ENCODE measurements around the gene ZNF507. TPM values are rescaled to one million over a fixed set of nuclear protein-coding genes. Genes with fewer than 3 reads are reported as not detected.

Gene ZNF507
- total RNA-seq, 1 donor from 2014 or later: 14.7 TPM

DNA sequence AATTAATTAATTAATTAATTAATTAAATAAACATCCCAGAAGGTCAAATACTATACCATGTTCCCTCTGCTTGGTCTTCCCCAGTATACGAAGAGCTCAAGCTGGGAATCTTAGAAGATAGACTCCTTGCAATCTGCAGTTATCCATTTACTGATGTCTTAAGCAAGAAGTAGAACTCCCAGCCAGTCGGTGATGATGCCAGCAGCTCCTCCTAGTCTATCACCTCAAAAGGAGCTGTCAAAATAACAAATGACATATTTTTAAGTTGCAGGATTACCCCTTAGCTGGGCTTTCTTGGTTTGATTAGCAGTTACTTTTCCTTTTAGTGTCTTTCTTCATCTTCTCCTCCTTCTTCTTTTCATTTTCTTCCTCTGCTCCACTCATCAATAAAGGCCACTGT lies 6.0 kb upstream of the ZNF507 start:
- Mint-ChIP-seq H3K36me3 (ENCODE audit: low read depth, unreplicated experiment) (no peaks in the 10 kb centered on the region), H3K9me3 (ENCODE audit: unreplicated experiment) (no peaks in the 10 kb centered on the region), H3K4me3 (ENCODE audit: unreplicated experiment) (no peak overlapping the region), H3K27me3 (ENCODE audit: low read depth, unreplicated experiment) (peaks cover 22% of the 10 kb centered on the region), H3K27ac (ENCODE audit: unreplicated experiment) (no peak overlapping the region), H3K4me1 (ENCODE audit: low read depth, unreplicated experiment) (no peaks in the 10 kb centered on the region)
- no peak overlapping the region for H3K9ac ChIP-seq (ENCODE audit: low read length)
- H3K27me3 ChIP-seq (ENCODE audit: insufficient read depth, low read length): peaks cover 6% of the 10 kb centered on the region
- no peaks in the 10 kb centered on the region for H4K20me1 ChIP-seq (ENCODE audit: insufficient read depth, low read length)
- no peak overlapping the region for H3K27ac ChIP-seq (ENCODE audit: low read depth, low read length)
- H3K36me3 ChIP-seq (ENCODE audit: insufficient read depth, low read length): no peaks in the 10 kb centered on the region
- no peak for FAIRE-seq
- TF ChIP-seq, protein P1, sequence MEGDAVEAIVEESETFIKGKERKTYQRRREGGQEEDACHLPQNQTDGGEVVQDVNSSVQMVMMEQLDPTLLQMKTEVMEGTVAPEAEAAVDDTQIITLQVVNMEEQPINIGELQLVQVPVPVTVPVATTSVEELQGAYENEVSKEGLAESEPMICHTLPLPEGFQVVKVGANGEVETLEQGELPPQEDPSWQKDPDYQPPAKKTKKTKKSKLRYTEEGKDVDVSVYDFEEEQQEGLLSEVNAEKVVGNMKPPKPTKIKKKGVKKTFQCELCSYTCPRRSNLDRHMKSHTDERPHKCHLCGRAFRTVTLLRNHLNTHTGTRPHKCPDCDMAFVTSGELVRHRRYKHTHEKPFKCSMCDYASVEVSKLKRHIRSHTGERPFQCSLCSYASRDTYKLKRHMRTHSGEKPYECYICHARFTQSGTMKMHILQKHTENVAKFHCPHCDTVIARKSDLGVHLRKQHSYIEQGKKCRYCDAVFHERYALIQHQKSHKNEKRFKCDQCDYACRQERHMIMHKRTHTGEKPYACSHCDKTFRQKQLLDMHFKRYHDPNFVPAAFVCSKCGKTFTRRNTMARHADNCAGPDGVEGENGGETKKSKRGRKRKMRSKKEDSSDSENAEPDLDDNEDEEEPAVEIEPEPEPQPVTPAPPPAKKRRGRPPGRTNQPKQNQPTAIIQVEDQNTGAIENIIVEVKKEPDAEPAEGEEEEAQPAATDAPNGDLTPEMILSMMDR (IDR thresholded peaks at IDR 0.05; ENCODE audit: insufficient read depth, low read depth, low read length): no peak
- no peak for TF ChIP-seq EZH2 (IDR thresholded peaks at IDR 0.05; ENCODE audit: insufficient read depth, low read length)
- H3K4me3 ChIP-seq (ENCODE audit: insufficient read depth, low read depth, low read length): no peak overlapping the region
- no peak overlapping the region for H3K4me2 ChIP-seq (ENCODE audit: low read length)
- H3K79me2 ChIP-seq (ENCODE audit: insufficient read depth, low read length): no peaks in the 10 kb centered on the region
- no peaks in the 10 kb centered on the region for H3K9me3 ChIP-seq (ENCODE audit: insufficient read depth, low read depth, low read length)
- no peak for DNase-seq (ENCODE audit: low read depth)
- no peaks in the 10 kb centered on the region for H3K4me1 ChIP-seq (ENCODE audit: insufficient read depth, low read length)
- no peak overlapping the region for H2AFZ ChIP-seq (ENCODE audit: low read depth, low read length)

DNA sequence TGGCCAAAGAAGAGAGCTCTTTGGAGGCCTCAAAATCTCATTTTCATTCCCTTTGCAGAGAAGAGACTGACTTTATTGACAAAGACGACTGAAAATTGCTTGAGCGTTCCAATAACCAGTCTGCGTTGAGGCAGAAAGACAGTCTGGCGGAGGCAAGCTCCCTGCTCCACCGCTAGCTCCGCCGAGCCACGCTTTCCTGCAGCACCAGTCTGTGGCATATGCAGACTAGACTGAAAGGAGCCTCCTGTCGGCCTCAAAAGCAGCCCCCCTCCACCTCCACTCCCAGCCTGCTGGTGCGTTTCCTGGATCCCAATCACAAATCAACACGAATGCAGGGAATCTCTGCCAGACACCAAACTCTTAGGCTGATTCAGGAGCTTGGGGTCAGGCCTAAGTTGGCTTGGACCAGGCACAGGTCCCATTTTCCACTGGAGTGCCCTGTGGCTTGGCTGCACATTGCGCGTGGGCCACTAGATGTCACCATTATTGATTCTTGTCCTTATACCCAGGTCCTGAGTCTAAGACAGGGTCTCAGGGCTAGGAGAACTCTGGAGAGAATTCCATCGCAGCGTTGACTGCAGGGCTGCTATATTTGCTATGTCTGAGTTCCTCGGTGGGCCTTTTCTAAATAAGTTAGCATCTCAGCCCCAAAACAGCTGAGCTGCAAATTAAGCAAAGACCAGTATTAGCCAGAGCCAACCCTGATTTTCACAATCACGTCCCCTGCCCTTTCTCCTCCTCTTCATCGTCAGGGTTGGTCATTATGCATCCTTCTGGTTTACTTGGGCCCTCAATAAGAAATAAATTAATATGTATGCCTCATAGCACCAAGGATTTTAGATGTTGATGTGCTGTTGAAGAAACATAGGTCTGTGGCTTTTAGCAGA lies 5.2 kb upstream of the ZNF507 start:
- no peaks in the 10 kb centered on the region for H3K4me1 Mint-ChIP-seq (ENCODE audit: low read depth, unreplicated experiment)
- H3K9ac ChIP-seq (ENCODE audit: low read length): no peak overlapping the region
- H3K27me3 ChIP-seq (ENCODE audit: insufficient read depth, low read length): peaks cover 4% of the 10 kb centered on the region
- peaks cover 16% of the 10 kb centered on the region for H3K27me3 Mint-ChIP-seq (ENCODE audit: low read depth, unreplicated experiment)
- TF ChIP-seq, protein P1 (IDR thresholded peaks at IDR 0.05; ENCODE audit: insufficient read depth, low read depth, low read length): peak; percentile 59
- no peak for TF ChIP-seq EZH2 (IDR thresholded peaks at IDR 0.05; ENCODE audit: insufficient read depth, low read length)
- no peak overlapping the region for H3K4me3 Mint-ChIP-seq (ENCODE audit: unreplicated experiment)
- H3K9me3 Mint-ChIP-seq (ENCODE audit: unreplicated experiment): no peaks in the 10 kb centered on the region
- no peak for DNase-seq (ENCODE audit: low read depth)
- H3K9me3 ChIP-seq (ENCODE audit: insufficient read depth, low read depth, low read length): no peaks in the 10 kb centered on the region
- H3K4me2 ChIP-seq (ENCODE audit: low read length): no peak overlapping the region
- H4K20me1 ChIP-seq (ENCODE audit: insufficient read depth, low read length): no peaks in the 10 kb centered on the region
- H3K36me3 Mint-ChIP-seq (ENCODE audit: low read depth, unreplicated experiment): no peaks in the 10 kb centered on the region
- FAIRE-seq: no peak
- no peak overlapping the region for H3K27ac Mint-ChIP-seq (ENCODE audit: unreplicated experiment)
- H3K79me2 ChIP-seq (ENCODE audit: insufficient read depth, low read length): no peaks in the 10 kb centered on the region
- no peak overlapping the region for H3K4me3 ChIP-seq (ENCODE audit: insufficient read depth, low read depth, low read length)
- no peak overlapping the region for H2AFZ ChIP-seq (ENCODE audit: low read depth, low read length)
- peaks cover 4% of the 10 kb centered on the region for H3K4me1 ChIP-seq (ENCODE audit: insufficient read depth, low read length)
- H3K27ac ChIP-seq (ENCODE audit: low read depth, low read length): no peak overlapping the region
- H3K36me3 ChIP-seq (ENCODE audit: insufficient read depth, low read length): no peaks in the 10 kb centered on the region

DNA sequence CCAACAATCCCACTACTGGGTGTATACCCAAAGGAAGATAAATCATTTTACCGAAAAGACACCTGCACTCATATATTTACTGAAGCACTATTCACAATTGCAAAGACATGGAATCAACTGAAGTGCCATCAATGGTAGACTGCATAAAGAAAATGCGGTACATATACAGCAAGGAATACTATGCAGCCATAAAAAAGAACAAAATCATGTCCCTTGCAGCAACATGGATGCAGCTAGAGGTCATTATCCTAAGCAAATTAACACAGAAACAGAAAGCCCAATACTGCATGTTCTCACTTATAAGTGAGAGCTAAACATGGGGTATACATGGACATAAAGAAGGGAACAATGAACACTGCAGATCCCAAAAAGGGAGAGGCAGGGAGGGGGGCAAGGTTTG lies 2.7 kb upstream of the ZNF507 start:
- Histone ChIP-seq H2AFZ (ENCODE audit: low read depth, low read length) (no peak overlapping the region), H3K9ac (ENCODE audit: low read length) (no peak overlapping the region), H3K9me3 (ENCODE audit: insufficient read depth, low read depth, low read length) (no peaks in the 10 kb centered on the region), H3K36me3 (ENCODE audit: insufficient read depth, low read length) (no peaks in the 10 kb centered on the region), H3K27me3 (ENCODE audit: insufficient read depth, low read length) (peaks cover 4% of the 10 kb centered on the region), H3K79me2 (ENCODE audit: insufficient read depth, low read length) (peaks cover 22% of the 10 kb centered on the region), H3K4me2 (ENCODE audit: low read length) (no peak overlapping the region), H3K4me3 (ENCODE audit: insufficient read depth, low read depth, low read length) (no peak overlapping the region), H3K4me1 (ENCODE audit: insufficient read depth, low read length) (peaks cover 13% of the 10 kb centered on the region), H3K27ac (ENCODE audit: low read depth, low read length) (no peak overlapping the region), H4K20me1 (ENCODE audit: insufficient read depth, low read length) (no peaks in the 10 kb centered on the region)
- no peaks in the 10 kb centered on the region for H3K36me3 Mint-ChIP-seq (ENCODE audit: low read depth, unreplicated experiment)
- no peak for FAIRE-seq
- no peak overlapping the region for H3K4me3 Mint-ChIP-seq (ENCODE audit: unreplicated experiment)
- H3K9me3 Mint-ChIP-seq (ENCODE audit: unreplicated experiment): no peaks in the 10 kb centered on the region
- H3K27me3 Mint-ChIP-seq (ENCODE audit: low read depth, unreplicated experiment): peaks cover 11% of the 10 kb centered on the region
- no peak for DNase-seq (ENCODE audit: low read depth)
- TF ChIP-seq EZH2 (IDR thresholded peaks at IDR 0.05; ENCODE audit: insufficient read depth, low read length): no peak
- TF ChIP-seq, protein P1 (IDR thresholded peaks at IDR 0.05; ENCODE audit: insufficient read depth, low read depth, low read length): no peak
- H3K4me1 Mint-ChIP-seq (ENCODE audit: low read depth, unreplicated experiment): peaks cover 3% of the 10 kb centered on the region
- H3K27ac Mint-ChIP-seq (ENCODE audit: unreplicated experiment): no peak overlapping the region

Measured in astrocyte (in vitro differentiated cells and primary cell).